HG03457 (cell line): Measurements from ENCODE around the gene OARD1.

Experiments
- ATAC-seq: cut with Tn5 transposase; IDR thresholded peaks from one replicate; pipeline ENCODE4 v1.9.1; 2021; ENCODE audit warnings: moderate number of reproducible peaks; ENCODE audit not compliant: unreplicated experiment

OARD1 gene

DNA sequence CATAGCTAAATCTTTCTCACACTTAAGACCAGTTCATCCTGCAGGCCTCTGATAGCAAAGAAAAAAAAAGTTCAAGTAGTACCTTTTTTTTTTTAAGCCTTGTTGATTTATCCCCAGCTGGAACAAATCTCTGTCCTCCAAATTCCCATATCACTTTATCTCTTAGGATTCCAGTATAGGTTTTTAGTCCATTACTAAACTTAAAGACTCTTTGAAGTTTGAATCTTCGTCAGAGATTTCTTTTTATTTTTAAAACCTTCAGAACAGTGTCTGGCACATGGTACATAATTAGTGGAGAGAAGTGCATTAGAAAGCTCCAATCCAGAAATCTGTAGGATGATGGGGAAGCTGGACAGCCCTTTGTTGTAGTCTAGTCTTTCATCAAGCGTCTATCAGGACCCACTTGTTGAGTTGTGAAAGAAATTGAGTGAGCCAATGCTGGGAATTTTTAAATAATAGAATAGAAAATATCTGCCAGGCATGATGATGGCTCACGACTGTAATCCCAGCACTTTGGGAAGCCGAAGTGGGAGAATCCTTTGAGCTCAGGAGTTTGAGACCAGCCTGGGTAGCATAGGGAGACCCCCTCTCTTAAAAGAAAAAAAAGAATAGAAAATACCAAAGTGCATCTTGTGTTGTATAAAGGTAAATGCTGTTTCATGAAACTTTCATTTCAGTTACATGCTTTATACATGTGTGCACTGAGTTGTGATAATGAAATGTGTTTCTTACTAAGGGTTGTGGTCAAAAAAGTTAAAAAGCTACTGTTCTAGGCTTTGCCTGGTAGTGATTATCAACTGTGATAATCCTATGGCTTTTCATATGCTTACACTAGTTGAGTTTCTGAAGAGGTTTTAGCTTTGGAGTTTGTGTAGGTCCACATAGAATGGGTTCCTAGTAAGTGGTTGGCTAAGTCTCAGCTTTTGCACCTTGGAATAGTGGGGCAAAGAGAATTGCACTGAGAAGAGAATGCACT, 3.8 kb upstream of the OARD1 start:
- no peak for ATAC-seq

DNA sequence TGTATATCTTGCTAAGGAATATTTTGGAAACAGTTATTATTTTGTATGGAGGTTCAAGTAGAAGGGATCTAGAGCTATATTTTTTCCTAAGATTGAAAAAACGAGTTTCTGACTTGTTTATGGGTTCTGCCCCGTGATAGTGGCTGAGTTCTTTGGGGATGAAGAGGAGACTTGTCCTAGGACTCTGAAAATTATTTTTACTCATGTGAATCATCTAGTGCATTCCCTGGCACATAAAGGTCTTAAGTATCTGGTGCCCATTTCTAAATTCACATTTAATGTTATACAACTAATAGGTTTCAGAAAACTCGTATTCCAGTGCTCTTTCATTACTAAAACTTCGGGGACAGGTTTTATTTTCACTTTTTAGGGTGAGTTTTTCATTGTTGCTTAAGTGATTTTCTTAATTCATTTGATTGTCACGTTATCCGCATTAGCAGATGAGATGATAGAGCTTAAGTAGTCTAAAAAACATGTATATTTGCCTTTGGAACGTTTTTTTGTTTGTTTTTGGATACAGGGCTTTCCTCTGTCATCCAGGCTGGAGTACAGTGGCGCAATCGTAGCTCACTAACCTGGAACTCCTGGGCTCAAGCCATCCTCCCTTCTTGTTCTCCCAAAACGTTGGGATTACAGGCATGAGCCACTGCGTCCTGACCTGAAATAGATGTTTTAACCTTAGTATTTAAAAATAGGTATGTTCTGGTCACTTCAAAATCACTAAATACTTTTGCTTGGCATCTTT, 2.7 kb upstream of the OARD1 start:
- ATAC-seq = no peak

DNA sequence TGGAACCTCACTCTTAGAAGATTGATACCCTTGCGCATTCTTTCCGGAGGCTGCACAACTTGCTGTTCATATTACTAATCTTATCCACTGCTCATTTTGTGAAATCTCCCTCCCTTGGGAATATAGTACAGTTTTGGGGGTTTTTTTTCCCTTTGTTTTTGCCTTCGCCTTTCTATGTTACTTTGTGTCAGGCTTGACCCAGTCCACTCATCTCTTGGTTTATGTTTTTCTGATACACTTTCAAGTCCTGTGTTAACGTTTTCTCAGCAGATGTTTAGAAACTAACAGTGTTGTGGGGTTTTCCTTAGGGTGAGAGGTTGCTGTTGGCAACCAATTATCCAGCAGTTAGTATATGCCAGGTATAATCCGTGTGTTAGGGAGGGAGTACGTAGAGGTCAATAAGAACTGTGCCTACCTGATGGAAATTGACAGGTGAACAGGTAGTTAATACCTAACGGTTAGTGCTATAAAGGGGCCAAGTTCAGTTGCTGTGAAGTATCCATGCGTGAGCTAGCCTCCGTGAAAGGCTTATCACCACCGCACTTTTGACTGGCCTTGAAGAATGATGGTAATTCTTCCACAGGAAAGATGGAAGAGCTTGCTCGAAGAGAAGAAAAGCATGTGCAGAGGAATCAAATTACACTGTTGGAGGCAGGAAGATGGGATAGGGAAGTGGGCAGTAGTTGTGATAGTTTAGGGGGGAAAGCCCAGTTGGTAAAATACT, 2.0 kb upstream of the OARD1 start:
- no peak for ATAC-seq

DNA sequence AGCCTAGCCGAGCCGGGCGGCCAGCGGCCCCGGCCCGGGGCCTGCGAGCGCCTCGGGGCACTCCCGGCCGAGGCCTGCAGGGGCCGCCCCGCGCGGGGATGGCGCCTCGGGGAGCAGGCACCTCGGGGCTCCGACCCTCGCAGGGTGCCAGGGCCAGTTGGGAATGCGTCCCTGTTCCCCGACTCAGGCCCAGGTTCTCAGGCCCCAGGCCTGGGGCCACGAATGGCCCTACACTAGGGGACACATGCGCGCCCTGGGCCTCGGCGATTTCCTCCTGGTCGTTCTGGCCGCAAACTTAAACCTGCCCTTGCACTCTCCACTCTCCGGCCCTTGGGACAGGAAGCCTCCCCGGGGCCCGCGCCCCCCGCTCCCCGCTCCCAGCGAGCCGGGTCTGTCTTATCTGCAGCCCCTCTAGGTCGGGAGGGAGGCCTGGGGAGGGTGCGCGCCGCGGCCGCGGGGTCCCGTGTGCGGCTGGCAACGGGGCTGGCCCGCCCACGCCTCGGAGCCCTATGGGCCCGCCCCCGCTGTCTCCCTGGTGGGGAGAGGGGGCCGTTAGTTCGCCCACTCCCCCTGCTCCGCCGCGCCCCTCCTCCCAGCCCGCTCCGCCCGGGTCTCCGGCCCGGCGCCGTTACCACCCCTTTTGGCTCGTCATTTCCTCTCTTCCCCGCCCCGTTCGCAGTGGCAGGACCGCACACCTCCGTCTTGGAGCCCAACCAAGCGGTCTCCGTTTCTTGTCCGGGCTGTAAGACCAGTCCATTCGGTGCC, 1.2 kb upstream of the OARD1 start:
- ATAC-seq = peak; percentile 27

DNA sequence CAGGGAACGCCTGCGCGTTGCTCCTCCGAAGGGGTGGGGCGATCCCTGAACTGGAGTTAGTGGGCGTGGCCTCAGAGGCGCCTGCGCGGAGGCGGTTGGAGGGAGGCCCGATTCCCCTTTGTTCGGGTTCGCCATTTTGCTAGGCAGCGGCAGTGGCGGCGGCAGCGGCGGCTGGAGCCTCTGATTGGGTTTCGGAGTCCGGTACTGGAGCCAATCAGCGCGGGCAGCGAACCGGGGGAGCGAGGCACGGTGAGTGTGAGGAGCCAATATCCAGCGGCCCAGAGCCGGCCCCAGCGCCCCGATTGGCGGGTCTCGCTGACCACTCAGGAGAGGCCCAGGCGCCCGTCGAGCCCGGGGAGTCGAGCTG, 663 bp upstream of the OARD1 start, which contains the start of gene NFYA:
Gene NFYA, plus strand, starts transcription at position 139 of the 367 bp plus-strand sequence. CDS start 6,116 bp downstream, outside the sequence.
- ATAC-seq = peak; percentile 41

DNA sequence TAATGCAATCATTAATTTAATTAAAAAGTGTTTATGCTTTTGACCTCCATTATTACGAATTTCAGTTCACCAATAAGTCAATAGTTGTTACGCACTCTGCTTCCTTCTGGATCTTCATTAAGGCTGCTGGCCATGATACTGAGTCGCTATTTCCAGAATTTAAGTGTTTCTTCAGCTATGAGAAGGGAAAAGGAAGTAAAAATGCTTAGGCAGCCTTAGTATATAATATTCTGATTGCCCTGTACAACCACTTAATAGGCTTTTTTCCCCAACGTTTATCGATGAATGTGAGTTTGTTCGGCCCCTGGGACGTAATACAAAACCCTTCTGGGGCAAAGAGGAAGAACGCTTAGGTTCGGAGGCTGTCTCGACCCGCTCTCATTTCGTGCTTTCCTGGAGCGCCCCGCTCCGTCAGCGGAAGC, 644 bp downstream of the OARD1 start:
- peak; percentile 27 for ATAC-seq

DNA sequence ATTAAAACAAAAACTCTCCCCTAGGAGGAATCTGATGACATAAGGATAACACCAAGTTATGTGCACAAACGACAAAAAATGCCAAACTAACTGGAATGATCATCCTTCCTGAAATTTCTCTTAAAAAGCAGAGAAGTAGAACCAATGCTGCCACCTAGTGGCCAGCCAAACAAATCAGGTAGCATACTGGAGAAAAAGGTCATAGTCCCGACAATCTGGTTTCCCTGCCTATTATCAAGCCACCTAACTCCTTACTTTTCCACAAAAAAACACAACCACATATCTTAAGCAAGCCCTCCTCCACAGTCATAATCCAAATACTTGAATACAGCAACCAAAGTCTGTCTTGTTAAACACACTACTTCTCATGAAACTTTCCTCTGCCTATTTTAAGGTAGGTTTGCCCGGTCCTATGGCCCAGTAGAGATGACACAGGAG, 5.3 kb downstream of the OARD1 start:
- no peak for ATAC-seq

DNA sequence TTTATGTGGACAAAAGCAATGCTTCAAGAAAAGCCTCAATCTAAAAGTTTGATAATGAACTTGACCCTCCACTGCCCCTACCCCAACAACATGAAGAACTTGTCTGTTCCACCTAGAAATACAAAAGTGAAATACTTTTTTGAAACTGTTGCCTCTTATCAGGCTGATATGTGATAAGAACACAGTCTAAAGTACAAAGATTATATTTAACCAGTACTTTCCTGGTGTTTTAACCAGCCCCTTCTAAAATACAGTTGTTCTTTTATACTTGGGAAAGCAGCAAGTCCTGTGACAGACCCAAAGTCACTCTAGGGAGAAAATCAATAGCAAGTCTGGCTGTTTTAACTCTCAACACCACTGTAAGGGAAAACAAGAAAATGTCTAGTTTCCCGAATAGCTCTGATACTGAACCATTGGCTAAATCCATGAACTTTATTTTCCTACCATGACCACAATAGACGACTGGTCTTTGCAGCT, 6.6 kb downstream of the OARD1 start:
- no peak for ATAC-seq

DNA sequence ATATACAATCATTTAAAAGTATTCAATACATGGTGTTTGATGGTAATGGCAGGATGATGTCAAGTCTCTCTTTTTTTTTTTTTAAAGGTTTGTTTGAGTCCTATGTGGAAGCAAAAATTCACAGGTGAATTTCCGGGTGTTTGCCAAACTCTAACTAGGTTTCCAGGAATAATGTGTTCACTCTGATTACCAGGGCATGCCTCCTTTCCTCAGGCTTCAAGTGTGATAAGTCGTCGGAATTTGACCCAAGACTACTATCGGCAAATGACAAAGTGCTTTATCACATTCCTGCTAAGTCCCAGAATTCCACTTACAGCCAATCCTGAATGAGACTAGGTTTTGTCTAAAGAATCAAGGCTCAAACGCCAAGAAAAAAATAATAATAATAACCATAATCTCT, 7.3 kb downstream of the OARD1 start:
- no peak for ATAC-seq

DNA sequence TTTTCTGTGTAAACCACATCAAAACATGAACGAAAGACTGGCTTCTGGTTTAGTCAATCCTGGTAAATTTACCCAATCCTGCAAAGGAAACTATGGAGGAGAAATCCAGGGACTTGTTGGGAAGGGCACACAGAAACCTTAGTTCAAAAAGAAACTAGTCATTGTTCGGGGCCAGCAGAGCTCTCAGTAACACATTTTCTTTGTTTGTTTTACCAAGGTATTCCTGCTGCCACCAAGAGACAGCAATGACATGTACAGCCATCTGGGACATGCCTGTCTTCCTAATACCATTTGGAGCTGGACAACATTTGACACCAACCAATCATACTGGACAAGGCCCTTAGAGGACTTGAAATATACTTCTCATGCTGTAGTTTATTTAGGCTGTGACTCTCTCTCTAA, 8.3 kb downstream of the OARD1 start:
- no peak for ATAC-seq

DNA sequence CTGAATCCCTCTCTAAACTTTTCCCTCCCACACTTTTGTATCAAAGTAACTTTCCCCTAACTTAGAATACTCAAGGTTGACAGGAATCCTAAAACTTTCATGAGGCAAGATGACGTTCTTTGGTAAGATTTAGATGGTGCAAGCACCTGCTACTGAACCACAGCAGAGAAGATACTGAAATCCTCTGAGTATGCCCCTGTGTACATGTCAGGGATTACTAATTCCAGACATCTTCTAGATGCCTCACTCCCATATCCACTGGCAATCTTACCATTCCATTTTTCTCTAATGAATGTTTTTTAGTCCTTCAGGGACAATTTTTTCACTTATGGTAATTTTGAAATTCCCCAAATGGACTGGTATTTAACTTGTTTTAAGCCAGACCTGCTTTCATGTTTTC, 10.1 kb downstream of the OARD1 start:
- no peak for ATAC-seq

DNA sequence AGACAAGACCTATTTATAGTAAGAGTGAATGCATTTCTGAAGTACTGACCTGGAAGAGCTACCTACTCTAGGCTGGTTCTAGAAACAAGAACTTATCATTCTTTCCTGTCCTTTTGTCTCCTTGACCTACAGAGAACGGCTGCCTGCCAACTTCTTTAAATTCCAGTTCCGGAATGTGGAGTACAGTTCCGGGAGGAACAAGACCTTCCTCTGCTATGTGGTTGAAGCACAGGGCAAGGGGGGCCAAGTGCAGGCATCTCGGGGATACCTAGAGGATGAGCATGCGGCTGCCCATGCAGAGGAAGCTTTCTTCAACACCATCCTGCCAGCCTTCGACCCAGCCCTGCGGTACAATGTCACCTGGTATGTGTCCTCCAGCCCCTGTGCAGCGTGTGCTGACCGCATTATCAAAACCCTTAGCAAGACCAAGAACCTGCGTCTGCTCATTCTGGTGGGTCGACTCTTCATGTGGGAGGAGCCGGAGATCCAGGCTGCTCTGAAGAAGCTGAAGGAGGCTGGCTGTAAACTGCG, 10.9 kb downstream of the OARD1 start:
- ATAC-seq = no peak

DNA sequence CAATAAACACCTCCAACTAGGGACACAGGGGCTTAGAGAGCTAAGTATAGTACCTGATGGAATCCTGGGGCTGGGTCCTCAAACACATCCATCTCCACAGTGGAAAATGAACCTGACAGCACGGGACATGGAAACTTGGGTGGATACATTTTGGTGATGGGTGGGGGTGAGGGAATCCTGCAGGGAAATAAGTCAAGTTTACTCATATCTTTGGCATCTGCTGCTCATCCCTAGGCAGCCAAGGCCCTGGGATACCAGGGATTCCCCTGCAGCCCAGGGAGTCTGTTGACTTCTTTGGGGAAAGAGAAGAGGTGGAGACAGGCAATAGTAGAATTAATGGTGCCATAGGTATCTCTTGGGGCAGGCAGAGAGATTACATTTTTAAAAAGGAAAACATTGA, 12.6 kb downstream of the OARD1 start:
- no peak for ATAC-seq

DNA sequence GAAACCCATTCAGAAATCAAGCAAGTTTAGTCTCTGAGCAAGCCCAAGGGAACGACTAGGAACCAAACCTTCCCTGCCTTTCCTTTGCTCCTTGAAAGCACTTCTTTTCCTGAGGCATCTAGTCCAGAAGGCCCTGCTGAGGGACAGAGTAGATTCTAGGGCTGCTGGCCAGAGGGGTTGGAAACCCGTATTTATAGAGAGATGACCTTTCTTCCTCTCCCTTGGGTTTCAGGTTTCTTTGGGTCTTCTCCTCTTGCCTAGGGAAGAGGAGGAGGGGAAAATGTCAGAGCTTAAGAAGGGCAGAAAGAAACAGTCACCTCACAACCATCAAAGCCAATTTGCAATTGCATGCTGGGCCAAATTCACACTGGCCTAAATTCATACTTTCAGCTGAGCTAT, 13.4 kb downstream of the OARD1 start:
- no peak for ATAC-seq

DNA sequence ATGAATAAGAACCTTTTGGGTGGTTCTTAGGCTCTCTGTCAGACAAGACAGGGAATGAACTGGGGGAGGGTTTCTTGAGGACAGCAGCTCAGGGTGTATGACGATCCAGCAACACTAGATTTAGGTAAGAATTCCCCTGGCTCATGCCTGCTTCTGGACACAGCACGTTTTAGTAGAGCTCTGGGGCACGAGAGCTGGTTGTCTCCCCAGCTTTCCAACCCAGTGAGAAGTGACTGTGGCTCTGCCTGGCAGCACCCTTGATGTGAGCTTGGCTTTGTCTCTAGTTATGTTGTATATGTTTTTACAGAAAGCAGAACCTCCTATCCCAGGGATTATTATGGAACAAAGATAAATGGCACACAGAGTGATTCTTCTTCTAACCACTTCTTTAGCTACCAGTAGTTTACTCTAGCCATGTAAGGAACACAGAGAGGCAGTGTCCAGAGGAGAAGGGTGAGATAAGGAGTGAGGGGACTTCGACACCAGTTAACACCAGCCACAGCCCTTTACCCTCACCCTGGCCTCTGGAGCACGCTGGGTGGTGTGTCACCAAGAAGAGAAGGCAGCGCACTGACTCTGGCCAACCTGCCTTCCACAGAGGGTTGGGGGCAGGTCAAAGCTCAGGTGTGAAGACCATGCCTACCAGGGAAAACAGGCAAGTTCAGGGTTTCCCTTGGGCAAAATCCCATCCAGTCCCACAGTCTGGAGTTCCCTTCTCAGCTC, 15.2 kb downstream of the OARD1 start:
- no peak for ATAC-seq

DNA sequence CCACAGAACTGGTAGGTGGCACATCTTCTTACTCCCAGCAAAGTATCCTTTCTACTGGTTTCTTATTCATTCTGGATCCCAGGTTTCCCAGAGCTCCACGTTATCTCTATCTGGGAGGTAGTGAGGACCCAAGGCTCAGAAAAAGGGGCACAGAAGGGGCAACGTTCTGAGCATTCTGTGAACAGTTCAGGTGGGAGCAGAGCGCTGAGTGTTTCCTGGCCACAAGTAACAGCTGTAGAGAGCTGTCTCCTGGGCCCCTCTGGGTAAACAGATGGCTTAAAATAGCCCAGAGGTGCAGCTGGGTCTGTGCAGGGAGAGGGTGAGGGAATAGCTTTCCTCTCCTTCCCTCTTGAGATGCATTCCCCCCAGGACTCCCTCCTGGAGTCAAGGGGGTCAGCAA, 17.0 kb downstream of the OARD1 start:
- no peak for ATAC-seq

DNA sequence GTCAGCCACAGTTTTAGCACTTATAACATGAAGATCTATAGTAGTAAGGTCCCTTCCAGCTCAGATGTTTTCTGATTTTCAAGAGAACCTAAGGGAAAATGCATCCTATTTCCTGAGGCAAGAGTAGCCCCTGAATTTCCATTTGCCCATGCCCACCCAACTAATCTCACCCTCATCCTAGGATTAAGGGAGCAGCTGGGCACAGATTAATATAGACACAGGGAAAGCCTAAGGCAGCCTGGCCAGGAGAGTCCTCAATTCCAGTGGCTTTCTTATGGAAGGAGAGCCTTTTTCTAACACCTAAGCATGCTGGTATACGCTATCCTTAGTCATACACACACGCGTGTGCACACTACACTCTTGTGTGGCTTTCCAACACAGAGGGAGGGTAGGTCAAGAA, 17.6 kb downstream of the OARD1 start:
- no peak for ATAC-seq

DNA sequence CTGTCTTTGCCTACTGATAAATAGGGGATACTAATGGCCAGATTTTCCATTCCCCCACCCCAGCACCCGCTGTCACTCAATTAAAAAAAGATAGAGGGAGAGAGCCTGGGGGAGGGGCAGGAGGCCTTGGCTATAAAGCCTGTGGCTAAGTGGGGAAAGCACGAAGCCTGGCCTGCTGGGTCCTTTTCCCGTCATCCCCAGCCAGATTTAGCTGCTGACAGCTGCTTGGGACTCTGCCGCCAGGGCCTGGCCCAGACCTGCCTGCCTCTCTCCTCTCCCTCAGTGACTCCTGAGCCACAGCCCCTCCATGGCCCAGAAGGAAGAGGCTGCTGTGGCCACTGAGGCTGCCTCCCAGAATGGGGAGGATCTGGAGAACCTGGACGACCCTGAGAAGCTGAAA, 19.1 kb downstream of the OARD1 start, which contains the start of gene APOBEC2:
Gene APOBEC2, plus strand, starts transcription at position 162 of the 400 bp plus-strand sequence. Its CDS starts 146 bp downstream, at position 308.
- no peak for ATAC-seq

DNA sequence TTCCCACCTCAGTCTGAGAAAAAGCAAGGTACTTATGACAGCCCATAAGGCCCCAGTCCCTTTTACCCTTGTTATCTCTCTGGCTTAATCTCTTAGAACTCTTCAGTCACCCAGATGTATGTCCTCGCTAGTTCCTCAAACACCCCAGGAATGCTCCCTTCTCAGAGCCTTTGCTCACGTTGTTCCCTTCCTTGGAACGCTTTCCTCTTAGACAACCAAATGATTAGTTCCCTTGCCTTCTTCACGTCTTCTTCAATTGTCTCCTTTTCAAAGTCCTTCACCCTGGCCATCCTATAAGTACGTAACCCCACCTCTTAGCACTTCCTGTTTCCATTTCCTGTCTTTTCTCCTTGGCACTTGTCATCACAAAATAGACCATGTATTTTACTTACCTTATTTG, 20.3 kb downstream of the OARD1 start:
- ATAC-seq = no peak
